Neural progenitor cell (in vitro differentiated cells): ENCODE results near the gene WDR88. TPM values are rescaled to one million over a fixed set of nuclear protein-coding genes. Genes with fewer than 3 reads are reported as not detected.

Experiments used
- DNase-seq: peaks from one replicate; pipeline ENCODE4 v3.0.0-alpha.2; 2016; ENCODE audit warnings: low spot score
- H2AFZ ChIP-seq: fragments of 200-600 bp; sonication (generic); replicated peaks from 2 replicates; pipeline ENCODE4 v1.6.1; 2016; ENCODE audit warnings: antibody characterized with exemption
- H3F3A ChIP-seq: fragments of 200-600 bp; sonication (generic); 2 replicates; pipeline ENCODE4 v1.6.1; 2016; ENCODE audit warnings: antibody characterized with exemption, low read depth
- H3K27ac ChIP-seq: fragments of 200-600 bp; sonication (generic); 2 replicates; pipeline ENCODE4 v1.5.1; 2016; ENCODE audit warnings: mild to moderate bottlenecking
- H3K27me3 ChIP-seq: fragments of 200-600 bp; sonication (generic); 2 replicates; pipeline ENCODE4 v1.6.1; 2016; ENCODE audit warnings: mild to moderate bottlenecking, moderate library complexity
- H3K36me3 ChIP-seq: fragments of 200-600 bp; sonication (generic); 2 replicates; pipeline ENCODE4 v1.5.1; 2016
- H3K4me1 ChIP-seq: fragments of 200-600 bp; sonication (generic); 2 replicates; pipeline ENCODE4 v1.6.1; 2016; ENCODE audit warnings: mixed run types
- H3K4me2 ChIP-seq: fragments of 200-600 bp; sonication (generic); 2 replicates; pipeline ENCODE4 v1.6.1; 2016
- H3K4me3 ChIP-seq: fragments of 200-600 bp; sonication (generic); 2 replicates; pipeline ENCODE4 v1.5.1; 2016
- H3K79me2 ChIP-seq: fragments of 200-600 bp; sonication (generic); 2 replicates; pipeline ENCODE4 v1.6.1; 2016; ENCODE audit warnings: low read depth
- H3K9ac ChIP-seq: fragments of 200-600 bp; sonication (generic); 2 replicates; pipeline ENCODE4 v1.6.1; 2016
- H3K9me3 ChIP-seq: fragments of 200-600 bp; sonication (generic); 2 replicates; pipeline ENCODE4 v1.5.1; 2016; ENCODE audit warnings: low read depth
- H4K20me1 ChIP-seq: fragments of 200-600 bp; sonication (generic); 2 replicates; pipeline ENCODE4 v1.6.1; 2016; ENCODE audit warnings: low read depth
- H3K27ac Mint-ChIP-seq: 3 replicates; pipeline ENCODE4 v1.8.0; 2021; ENCODE audit warnings: mixed read lengths
- H3K27me3 Mint-ChIP-seq: 2 replicates; pipeline ENCODE4 v1.8.0; 2022; ENCODE audit warnings: low read depth, mild to moderate bottlenecking, inconsistent platforms, moderate library complexity, mixed read lengths; ENCODE audit not compliant: insufficient read depth
- H3K36me3 Mint-ChIP-seq: 3 replicates; pipeline ENCODE4 v1.8.0; 2021; ENCODE audit warnings: mixed read lengths
- H3K4me1 Mint-ChIP-seq: 3 replicates; pipeline ENCODE4 v1.8.0; 2021; ENCODE audit warnings: mixed read lengths
- H3K4me3 Mint-ChIP-seq: 3 replicates; pipeline ENCODE4 v1.8.0; 2021; ENCODE audit warnings: mild to moderate bottlenecking, moderate library complexity, mixed read lengths
- H3K9me3 Mint-ChIP-seq: 3 replicates; pipeline ENCODE4 v1.8.0; 2020; ENCODE audit warnings: mixed read lengths
- CTCF ChIP-seq: fragments of 200-600 bp; sonication (generic); IDR thresholded peaks from 2 replicates; pipeline ENCODE4 v1.5.1; 2017; ENCODE audit warnings: antibody characterized with exemption, mild to moderate bottlenecking
- EZH2 ChIP-seq: fragments of 200-600 bp; sonication (generic); IDR thresholded peaks from 2 replicates; pipeline ENCODE4 v1.6.1; 2017; ENCODE audit warnings: antibody characterized with exemption, mild to moderate bottlenecking, moderate library complexity
- EZH2phosphoT487 ChIP-seq: fragments of 200-600 bp; sonication (generic); IDR thresholded peaks from 2 replicates; pipeline ENCODE4 v1.6.1; 2017; ENCODE audit warnings: antibody characterized with exemption
- total RNA-seq: library from RNA; depleted of rRNA; stranded (reverse); fragments of >200 nt; gene quantifications from 2 replicates; pipeline ENCODE4 v1.2.3, GENCODE V29; 2015; ENCODE audit warnings: low replicate concordance

The WDR88 gene
- total RNA-seq, 1 donor from 2014 or later: not detected

- Histone ChIP-seq H4K20me1 (peaks cover 15% of the 10 kb centered on the region), H3K27ac (no peak overlapping the region), H3K9me3 (no peaks in the 10 kb centered on the region), H3K4me2 (no peak overlapping the region), H3K27me3 (peaks cover 28% of the 10 kb centered on the region), H3K4me3 (no peak overlapping the region), H2AFZ (no peak overlapping the region), H3K36me3 (no peaks in the 10 kb centered on the region), H3K79me2 (no peaks in the 10 kb centered on the region), H3K4me1 (peaks cover 6% of the 10 kb centered on the region), H3K9ac (no peak overlapping the region), H3F3A (peaks cover 4% of the 10 kb centered on the region)
- peaks cover 7% of the 10 kb centered on the region for H3K4me1 Mint-ChIP-seq
- no peak for TF ChIP-seq EZH2phosphoT487
- no peak for TF ChIP-seq EZH2
- no peak for TF ChIP-seq CTCF
- no peaks in the 10 kb centered on the region for H3K36me3 Mint-ChIP-seq
- H3K27ac Mint-ChIP-seq: no peak overlapping the region
- H3K9me3 Mint-ChIP-seq: no peaks in the 10 kb centered on the region
- H3K4me3 Mint-ChIP-seq: no peak overlapping the region
- DNase-seq: no peak
- peaks cover 10% of the 10 kb centered on the region for H3K27me3 Mint-ChIP-seq
Observed at GRCh38 chr19:33191501-33191900, 59.6 kb downstream of the WDR88 start.

- Mint-ChIP-seq H3K4me3 (peak overlapping the region; percentile 48), H3K36me3 (peaks cover 1% of the 10 kb centered on the region), H3K9me3 (no peaks in the 10 kb centered on the region), H3K27me3 (peaks cover 9% of the 10 kb centered on the region), H3K27ac (no peak overlapping the region), H3K4me1 (peaks cover 10% of the 10 kb centered on the region)
- H3K36me3 ChIP-seq: no peaks in the 10 kb centered on the region
- no peaks in the 10 kb centered on the region for H3K9me3 ChIP-seq
- H2AFZ ChIP-seq: no peak overlapping the region
- TF ChIP-seq CTCF: peak; percentile 51
- TF ChIP-seq EZH2phosphoT487: no peak
- peaks cover 20% of the 10 kb centered on the region for H4K20me1 ChIP-seq
- H3K79me2 ChIP-seq: no peaks in the 10 kb centered on the region
- H3K4me3 ChIP-seq: no peak overlapping the region
- H3K4me2 ChIP-seq: no peak overlapping the region
- H3K4me1 ChIP-seq: peaks cover 6% of the 10 kb centered on the region
- H3F3A ChIP-seq: peaks cover 4% of the 10 kb centered on the region
- DNase-seq: peak; percentile 51
- H3K27ac ChIP-seq: no peak overlapping the region
- H3K9ac ChIP-seq: no peak overlapping the region
- H3K27me3 ChIP-seq: peaks cover 28% of the 10 kb centered on the region
Observed at GRCh38 chr19:33192010-33192409, 60.1 kb downstream of the WDR88 start.

- Histone ChIP-seq H3K27me3 (peaks cover 28% of the 10 kb centered on the region), H3K9me3 (no peaks in the 10 kb centered on the region)
- peak overlapping the region; percentile 37 for H3K27ac Mint-ChIP-seq
Observed at GRCh38 chr19:33193269-33193864, 61.5 kb downstream of the WDR88 start.

More at GRCh38 chr19:33193269-33193864, 61.5 kb downstream of the WDR88 start:
- Histone ChIP-seq H2AFZ (no peak overlapping the region), H3K4me2 (peak overlapping the region; percentile 75), H3K9ac (no peak overlapping the region), H3K4me1 (peaks cover 6% of the 10 kb centered on the region), H3K79me2 (no peaks in the 10 kb centered on the region), H3K27ac (no peak overlapping the region), H3K36me3 (no peaks in the 10 kb centered on the region), H3F3A (peaks cover 4% of the 10 kb centered on the region), H3K4me3 (peak overlapping the region; percentile 38), H4K20me1 (peaks cover 21% of the 10 kb centered on the region)
- peak overlapping the region; percentile 86 for H3K4me3 Mint-ChIP-seq
- DNase-seq: no peak
- no peaks in the 10 kb centered on the region for H3K9me3 Mint-ChIP-seq
- peaks cover 4% of the 10 kb centered on the region for H3K36me3 Mint-ChIP-seq
- TF ChIP-seq EZH2 (no peak), EZH2phosphoT487 (no peak), CTCF (no peak)
- peaks cover 13% of the 10 kb centered on the region for H3K4me1 Mint-ChIP-seq
- H3K27me3 Mint-ChIP-seq: peaks cover 10% of the 10 kb centered on the region
